ENCODE measurements around the gene BCL2L13. TPM values are rescaled to one million over a fixed set of nuclear protein-coding genes. Genes with fewer than 3 reads are reported as not detected.
"Not testable (repeated sequence)": the region's sequence is repeated elsewhere in the genome, so short reads cannot be mapped to it uniquely, and the experiment has no call there.

Gene BCL2L13
- polyA plus RNA-seq, 3 donors from 2014 or later: 38.8 to 45.2 (median 38.9) TPM

DNA sequence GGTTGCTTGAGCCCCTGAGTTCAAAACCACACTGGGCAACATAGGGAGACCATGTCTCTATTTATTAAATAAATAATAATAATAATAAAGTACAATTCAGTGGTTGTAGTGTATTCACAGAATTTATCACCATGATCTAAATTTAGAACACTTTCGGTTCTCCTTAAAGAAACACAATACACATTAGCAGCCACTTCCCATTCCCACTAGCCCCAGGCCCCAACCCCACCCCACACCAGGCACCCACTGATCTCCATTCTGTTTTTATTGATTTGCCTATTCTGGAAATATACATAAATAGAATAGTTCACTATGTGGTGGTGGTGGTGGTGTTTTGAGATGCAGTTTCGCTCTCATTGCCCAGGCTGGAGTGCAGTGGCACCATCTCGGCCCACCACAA, 45.7 kb downstream of the BCL2L13 start:
- Mint-ChIP-seq H3K4me3 (no peak overlapping the region), H3K27ac (no peak overlapping the region), H3K4me1 (peaks cover 6 to 9% of the 10 kb centered on the region in 2 donors), H3K9me3 (no peaks in the 10 kb centered on the region), H3K36me3 (no peaks in the 10 kb centered on the region), H3K27me3 (ENCODE audit: low read depth in 3 of 3) (peaks cover 0 to 2% (median 0%) of the 10 kb centered on the region in 3 donors)
- DNase-seq: no peak

DNA sequence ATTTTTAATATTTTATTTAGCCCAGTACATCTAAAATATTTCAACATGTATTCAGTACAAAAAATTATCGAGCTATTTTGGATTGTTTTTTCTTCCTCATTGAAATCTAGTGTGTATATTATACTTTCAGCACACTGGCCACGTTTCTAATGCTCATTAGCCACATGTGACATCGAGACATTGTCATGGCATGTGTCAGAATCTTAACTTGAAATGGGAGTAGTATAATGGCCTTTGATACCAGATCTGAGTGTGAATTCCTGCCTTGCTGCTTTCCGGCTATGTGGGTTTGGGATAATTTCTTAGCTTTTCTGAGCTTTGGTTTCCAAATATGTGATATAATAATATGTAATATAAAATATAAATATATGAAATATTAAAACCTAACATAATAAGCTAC, 54.3 kb downstream of the BCL2L13 start:
- Mint-ChIP-seq H3K4me3 (no peak overlapping the region), H3K27me3 (ENCODE audit: low read depth in 3 of 3) (peaks cover 0 to 2% (median 0%) of the 10 kb centered on the region in 3 donors), H3K36me3 (peaks cover 0 to 22% (median 10%) of the 10 kb centered on the region in 3 donors), H3K27ac (no peak overlapping the region), H3K9me3 (no peaks in the 10 kb centered on the region), H3K4me1 (peaks cover 10 to 16% of the 10 kb centered on the region in 2 donors)
- no peak for DNase-seq

DNA sequence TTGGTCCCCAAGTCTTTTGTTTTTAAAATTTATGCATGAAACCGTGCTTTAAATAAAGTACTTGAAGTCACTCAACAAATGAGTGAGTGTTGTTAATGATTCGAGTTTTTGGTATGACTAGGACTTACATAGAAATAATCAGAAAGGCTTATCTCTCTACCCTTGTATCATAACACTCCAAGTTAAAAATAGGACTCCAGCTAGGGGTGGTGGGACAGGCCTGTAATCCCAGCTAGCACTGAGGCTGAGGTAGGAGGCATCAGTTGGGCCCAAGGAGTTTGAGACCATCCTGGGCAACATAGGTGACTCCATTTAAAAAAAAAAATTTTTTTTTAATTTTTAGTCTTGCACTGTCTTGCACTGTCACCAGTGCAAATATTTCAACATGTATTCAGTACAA, 55.6 kb downstream of the BCL2L13 start:
- no peak for DNase-seq
- Mint-ChIP-seq H3K36me3 (peaks cover 0 to 22% (median 10%) of the 10 kb centered on the region in 3 donors), H3K27ac (no peak overlapping the region), H3K27me3 (ENCODE audit: low read depth in 3 of 3) (peaks cover 0 to 2% (median 0%) of the 10 kb centered on the region in 3 donors), H3K4me3 (no peak overlapping the region), H3K9me3 (no peaks in the 10 kb centered on the region), H3K4me1 (peaks cover 15 to 23% of the 10 kb centered on the region in 2 donors)

DNA sequence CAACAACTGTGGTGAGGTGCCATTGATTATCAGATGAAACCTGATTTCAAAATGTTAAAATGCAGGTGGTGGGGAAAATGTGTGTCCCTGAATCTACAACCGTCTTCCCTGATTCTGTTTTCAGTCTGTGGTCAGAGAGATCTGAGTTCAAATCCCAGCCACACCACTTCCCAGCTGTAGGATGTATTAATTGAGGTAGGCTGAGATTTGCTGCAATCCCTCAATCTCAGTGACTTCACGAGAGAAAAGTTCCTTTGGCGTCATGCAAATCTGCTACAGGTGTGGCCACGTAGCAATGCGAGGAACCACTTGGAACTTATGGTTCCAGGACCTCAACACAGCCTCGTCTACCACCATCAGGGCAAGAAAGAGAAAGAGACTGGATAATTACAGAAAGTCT, 56.2 kb downstream of the BCL2L13 start:
- DNase-seq: no peak
- Mint-ChIP-seq H3K36me3 (peaks cover 0 to 22% (median 10%) of the 10 kb centered on the region in 3 donors), H3K27ac (peak overlapping the region in 1 of 6 donors; percentile 44), H3K9me3 (no peaks in the 10 kb centered on the region), H3K4me1 (peaks cover 15 to 23% of the 10 kb centered on the region in 2 donors), H3K27me3 (ENCODE audit: low read depth in 3 of 3) (peaks cover 0 to 2% (median 0%) of the 10 kb centered on the region in 3 donors), H3K4me3 (no peak overlapping the region)

DNA sequence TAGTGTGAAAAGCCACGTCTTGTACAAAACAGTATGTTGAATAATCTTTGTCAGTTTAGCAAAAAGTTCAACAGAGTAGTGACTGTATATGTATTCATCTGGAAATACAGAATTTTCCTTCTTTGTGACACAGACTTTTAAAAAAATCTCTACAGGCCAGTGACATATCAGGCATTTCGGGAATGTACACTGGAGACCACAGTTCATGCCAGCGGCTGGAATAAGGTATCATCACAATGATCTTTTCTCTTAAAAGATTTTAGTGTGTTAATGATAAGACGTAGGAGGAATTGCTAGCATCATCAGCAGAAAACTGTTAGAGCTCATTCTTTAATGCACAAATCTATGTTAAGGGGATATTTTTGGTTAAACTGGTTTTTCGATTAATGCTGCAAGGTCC, 57.4 kb downstream of the BCL2L13 start:
- Mint-ChIP-seq H3K4me1 (peaks cover 18 to 23% of the 10 kb centered on the region in 2 donors), H3K4me3 (no peak overlapping the region), H3K36me3 (peaks cover 0 to 22% (median 10%) of the 10 kb centered on the region in 3 donors), H3K27me3 (ENCODE audit: low read depth in 3 of 3) (peaks cover 0 to 2% (median 0%) of the 10 kb centered on the region in 3 donors), H3K9me3 (no peaks in the 10 kb centered on the region), H3K27ac (no peak overlapping the region)
- DNase-seq: no peak

DNA sequence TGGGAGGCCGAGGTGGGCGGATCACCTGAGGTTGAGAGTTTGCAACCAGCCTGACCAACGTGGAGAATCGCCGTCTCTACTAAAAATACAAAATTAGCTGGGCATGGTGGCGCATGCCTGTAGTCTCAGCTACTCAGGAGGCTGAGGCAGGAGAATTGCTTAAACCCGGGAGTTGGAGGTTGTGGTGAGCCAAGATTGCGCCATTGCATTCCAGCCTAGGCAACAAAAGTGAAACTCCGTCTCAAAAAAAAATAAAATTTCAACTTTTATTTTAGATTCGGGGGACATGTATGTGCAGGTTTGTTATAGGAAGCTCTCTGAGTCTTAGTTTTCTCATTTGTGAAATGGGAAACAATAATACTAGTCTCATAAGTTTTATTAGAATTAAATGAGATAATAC, 58.6 kb downstream of the BCL2L13 start:
- not testable (repeated sequence) for H3K27ac Mint-ChIP-seq; H3K4me3 Mint-ChIP-seq; DNase-seq; H3K27me3 Mint-ChIP-seq (ENCODE audit: low read depth in 3 of 3); H3K9me3 Mint-ChIP-seq
- H3K36me3 Mint-ChIP-seq: peaks cover 0 to 19% (median 7%) of the 10 kb centered on the region in 3 donors
- H3K4me1 Mint-ChIP-seq: peaks cover 16 to 19% of the 10 kb centered on the region in 2 donors

DNA sequence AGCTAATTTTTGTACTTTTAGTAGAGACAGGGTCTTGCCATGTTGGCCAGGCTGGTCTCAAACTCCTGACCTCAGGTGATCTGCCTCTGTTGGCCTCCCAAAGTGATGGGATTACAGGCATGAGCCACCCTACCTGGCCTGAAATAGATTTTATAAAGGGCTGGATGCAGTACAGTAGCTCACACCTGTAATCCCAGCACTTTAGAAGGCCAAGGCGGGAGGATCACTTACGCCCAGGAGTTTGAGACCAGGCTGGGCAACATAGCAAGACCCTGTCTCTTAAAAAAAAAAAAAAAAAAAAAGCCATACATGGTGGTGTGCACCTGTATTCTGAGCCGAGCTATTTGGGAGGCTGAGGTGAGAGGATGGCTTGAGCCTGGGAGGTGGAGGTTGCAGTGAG, 59.7 kb downstream of the BCL2L13 start:
- not testable (repeated sequence) for DNase-seq; H3K9me3 Mint-ChIP-seq; H3K4me3 Mint-ChIP-seq; H3K27me3 Mint-ChIP-seq (ENCODE audit: low read depth in 3 of 3)
- peaks cover 0 to 18% (median 6%) of the 10 kb centered on the region in 3 donors for H3K36me3 Mint-ChIP-seq
- peaks cover 15 to 17% of the 10 kb centered on the region in 2 donors for H3K4me1 Mint-ChIP-seq
- H3K27ac Mint-ChIP-seq: peak overlapping the region in 1 of 6 donors; percentile 74

DNA sequence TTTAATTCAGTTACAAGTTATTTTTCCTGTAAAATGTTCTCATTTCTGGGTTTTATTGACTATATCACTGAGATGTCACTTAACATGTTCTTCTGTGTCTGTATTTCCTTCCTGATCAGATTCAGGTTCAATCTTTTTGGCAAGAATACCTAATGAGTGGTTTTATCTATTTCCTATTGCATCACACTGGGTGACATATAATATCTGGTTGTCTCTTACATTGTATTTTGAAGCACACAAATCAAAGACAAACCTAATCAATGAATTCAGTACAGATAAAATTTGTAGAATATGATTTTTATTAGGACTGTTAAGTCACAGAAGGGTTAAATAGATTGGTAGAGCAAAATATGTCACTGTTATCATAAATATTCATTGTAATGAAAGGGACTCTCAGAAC, 60.4 kb downstream of the BCL2L13 start:
- H3K4me1 Mint-ChIP-seq: peaks cover 15 to 17% of the 10 kb centered on the region in 2 donors
- peaks cover 0 to 2% (median 0%) of the 10 kb centered on the region in 3 donors for H3K27me3 Mint-ChIP-seq (ENCODE audit: low read depth in 3 of 3)
- H3K36me3 Mint-ChIP-seq: peaks cover 0 to 19% (median 6%) of the 10 kb centered on the region in 3 donors
- H3K9me3 Mint-ChIP-seq: no peaks in the 10 kb centered on the region
- DNase-seq: no peak
- H3K27ac Mint-ChIP-seq: peak overlapping the region in 1 of 6 donors; percentile 74
- H3K4me3 Mint-ChIP-seq: no peak overlapping the region

DNA sequence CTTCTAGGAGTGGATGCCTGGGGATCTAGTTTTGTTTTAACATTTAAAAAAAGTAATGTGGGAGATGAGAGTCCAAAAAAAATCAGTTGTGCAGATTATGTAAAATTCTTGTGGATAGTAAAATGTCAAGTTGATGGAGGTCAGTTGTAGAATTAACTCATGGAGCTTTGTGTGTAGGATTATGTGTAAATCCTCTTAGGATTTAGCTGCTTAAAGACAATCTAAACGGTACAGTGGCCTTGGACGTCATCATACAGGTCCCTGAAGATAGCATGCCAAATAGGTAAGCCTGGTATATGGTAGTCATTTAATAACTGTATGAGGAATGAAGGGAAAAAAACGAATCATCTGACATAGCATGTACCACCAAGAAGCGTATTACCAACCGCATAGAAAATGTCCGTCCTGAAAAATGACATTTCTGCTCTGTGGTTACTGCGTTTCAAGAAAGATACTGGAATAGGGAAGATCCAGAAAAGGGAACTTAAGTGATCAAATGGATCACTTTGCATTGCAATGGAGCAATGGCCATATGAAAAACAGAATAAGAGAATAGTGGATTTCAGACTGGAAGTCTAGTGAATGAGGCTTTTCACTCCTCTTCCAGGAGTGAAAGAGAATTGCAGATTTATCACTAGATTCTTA, 61.3 kb downstream of the BCL2L13 start:
- Mint-ChIP-seq H3K4me1 (peaks cover 11 to 13% of the 10 kb centered on the region in 2 donors), H3K27me3 (ENCODE audit: low read depth in 3 of 3) (peaks cover 0 to 2% (median 0%) of the 10 kb centered on the region in 3 donors), H3K9me3 (no peaks in the 10 kb centered on the region), H3K27ac (peak overlapping the region in 1 of 6 donors; percentile 30), H3K4me3 (no peak overlapping the region), H3K36me3 (peaks cover 0 to 15% (median 3%) of the 10 kb centered on the region in 3 donors)
- DNase-seq: no peak

DNA sequence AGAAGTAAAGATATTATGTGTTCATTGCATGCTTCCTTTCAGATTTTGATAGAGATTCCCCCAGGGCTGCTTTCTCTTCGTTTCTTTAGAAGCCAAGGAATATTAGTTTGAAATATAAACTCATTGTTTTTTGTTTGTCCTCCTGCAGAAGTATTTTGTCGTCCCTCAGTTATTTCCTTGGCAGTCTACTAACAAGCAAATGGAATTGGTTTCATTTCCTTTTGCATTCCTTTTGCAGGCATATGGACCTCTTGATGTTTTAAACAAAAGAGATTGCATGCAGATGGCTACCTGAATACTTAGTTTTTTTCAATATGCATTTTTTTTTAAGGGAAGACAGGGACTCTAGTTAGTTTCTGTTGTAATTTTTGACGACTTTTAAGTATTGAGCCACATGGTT, 62.2 kb downstream of the BCL2L13 start:
- peak overlapping the region in 1 of 6 donors; percentile 43 for H3K27ac Mint-ChIP-seq
- no peaks in the 10 kb centered on the region for H3K27me3 Mint-ChIP-seq (ENCODE audit: low read depth in 3 of 3)

DNA sequence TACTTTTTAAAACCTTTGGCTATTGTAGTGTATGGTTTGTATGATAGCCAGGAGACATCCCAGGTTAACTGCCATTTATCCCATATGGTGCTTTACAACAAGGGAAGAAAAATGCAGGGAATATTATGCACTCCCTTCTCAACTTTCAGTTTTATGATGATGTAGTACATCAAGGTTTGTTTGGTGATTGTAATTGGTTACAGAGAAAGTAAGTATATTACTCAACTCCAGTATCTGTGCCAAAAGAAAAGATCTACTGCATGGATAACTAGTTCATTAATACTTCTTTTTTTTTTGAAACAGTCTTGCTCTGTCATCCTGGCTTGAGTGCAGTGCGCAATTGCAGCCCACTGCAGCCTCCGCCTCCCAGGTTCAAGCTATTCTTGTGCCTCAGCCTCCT, 65.3 kb downstream of the BCL2L13 start:
- Mint-ChIP-seq H3K4me1 (peaks cover 21 to 23% of the 10 kb centered on the region in 2 donors), H3K27ac (no peak overlapping the region), H3K4me3 (no peak overlapping the region), H3K27me3 (ENCODE audit: low read depth in 3 of 3) (peaks cover 0 to 3% (median 0%) of the 10 kb centered on the region in 3 donors), H3K9me3 (no peaks in the 10 kb centered on the region), H3K36me3 (peaks cover 0 to 7% (median 0%) of the 10 kb centered on the region in 3 donors)
- no peak for DNase-seq

More for the DNA sequence above, 62.2 kb downstream of the BCL2L13 start:
- Mint-ChIP-seq H3K9me3 (no peaks in the 10 kb centered on the region), H3K4me1 (peaks cover 11 to 12% of the 10 kb centered on the region in 2 donors), H3K4me3 (no peak overlapping the region), H3K36me3 (peaks cover 0 to 12% (median 0%) of the 10 kb centered on the region in 3 donors)
- no peak for DNase-seq

DNA sequence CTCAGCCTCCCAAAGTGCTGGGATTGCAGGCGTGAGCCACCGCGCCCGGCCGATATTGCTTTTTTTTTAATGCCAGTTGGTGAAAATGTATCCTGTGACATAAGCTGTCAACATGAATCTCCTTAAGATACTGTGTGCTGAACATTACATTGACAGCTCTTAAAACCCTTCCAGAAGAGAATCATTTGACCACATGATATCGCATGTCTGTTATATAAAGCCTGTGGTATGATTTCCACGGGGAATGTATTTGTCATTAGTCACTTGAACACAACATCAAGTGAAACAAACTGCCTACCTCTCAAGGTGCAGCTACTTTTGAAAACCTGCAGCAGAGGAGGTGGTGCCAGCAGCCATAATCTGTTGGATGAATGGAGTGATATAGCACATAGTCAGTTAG, 67.0 kb downstream of the BCL2L13 start:
- H3K4me1 Mint-ChIP-seq: peaks cover 16 to 20% of the 10 kb centered on the region in 2 donors

DNA sequence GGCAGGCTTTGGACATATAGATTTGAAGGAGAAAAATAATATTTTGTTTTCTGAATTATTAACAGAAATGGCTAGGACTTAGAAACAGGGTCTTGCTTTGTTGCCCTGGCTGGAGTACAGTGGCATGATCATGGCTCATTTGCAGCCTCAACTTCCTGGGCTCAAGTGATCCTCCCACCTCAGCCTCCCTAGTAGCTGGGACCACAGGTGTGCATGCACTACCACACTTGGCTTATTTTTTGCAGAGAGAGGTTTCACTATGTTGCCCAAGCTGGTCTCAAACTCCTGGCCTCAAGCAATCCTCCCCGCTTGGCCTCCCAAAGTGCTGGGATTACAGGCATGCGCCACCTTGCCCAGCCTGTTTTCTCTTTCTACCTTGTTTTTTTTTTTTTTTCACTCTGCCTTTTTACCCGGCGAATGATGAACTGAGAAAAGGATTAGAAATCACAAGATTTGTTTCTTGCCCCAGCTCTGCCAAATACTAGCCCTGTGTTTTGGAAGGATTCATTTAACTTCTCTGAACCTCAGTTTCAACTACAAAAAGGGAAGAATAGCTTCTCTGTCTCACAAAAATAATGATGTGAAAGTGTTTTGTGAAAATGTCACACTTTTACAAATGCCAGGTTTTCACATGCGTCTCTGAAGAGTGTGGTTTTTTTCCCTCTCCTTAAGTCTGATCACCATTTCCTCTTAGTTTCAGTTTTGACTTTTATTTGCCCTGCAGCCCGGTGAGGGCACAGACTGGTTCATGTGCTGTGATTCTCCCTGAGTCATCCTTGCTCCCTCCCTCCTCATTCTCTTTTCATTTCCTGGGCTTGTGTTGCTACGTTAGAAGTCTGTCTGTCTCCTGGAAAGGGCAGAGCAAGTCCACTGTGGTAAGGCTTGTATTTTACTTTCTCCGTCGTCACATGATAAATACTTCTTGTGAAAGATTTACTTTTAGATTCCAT, 67.7 kb downstream of the BCL2L13 start:
- DNase-seq: peak; percentile 34 to 42 (median 40)
- Mint-ChIP-seq H3K4me3 (peak overlapping the region; percentile 78 to 85 (median 81)), H3K4me1 (peaks cover 16 to 20% of the 10 kb centered on the region in 2 donors), H3K27ac (peak overlapping the region; percentile 78 to 95 (median 90)), H3K27me3 (ENCODE audit: low read depth in 3 of 3) (peaks cover 0 to 3% (median 0%) of the 10 kb centered on the region in 3 donors), H3K36me3 (peaks cover 0 to 7% (median 0%) of the 10 kb centered on the region in 3 donors), H3K9me3 (no peaks in the 10 kb centered on the region)

More for the DNA sequence above, 67.0 kb downstream of the BCL2L13 start:
- Mint-ChIP-seq H3K27ac (peak overlapping the region in 4 of 6 donors; percentile 75 to 95 (median 86)), H3K4me3 (peak overlapping the region in 2 of 5 donors; percentile 41 to 78), H3K27me3 (ENCODE audit: low read depth in 3 of 3) (peaks cover 0 to 3% (median 0%) of the 10 kb centered on the region in 3 donors), H3K36me3 (peaks cover 0 to 7% (median 0%) of the 10 kb centered on the region in 3 donors), H3K9me3 (no peaks in the 10 kb centered on the region)
- no peak for DNase-seq
